Caco-2 (cell line): Measurements from ENCODE around the gene BEND7. TPM values are rescaled to one million over a fixed set of nuclear protein-coding genes. Genes with fewer than 3 reads are reported as not detected.

Experiments used
- BruUV-seq: library from RNA; stranded (reverse); fragments of 400-500 nt; replicated peaks from 2 replicates; lab custom pipeline; 2021; lab: Mats Ljungman, UMichigan
- CTCF ChIA-PET: fragments of 300-600 bp; sonication (Branson Sonifier 250); formaldehyde crosslinking; loops from one replicate; lab custom pipeline; 2022; ENCODE audit warnings: antibody characterized with exemption; lab: Charles Lee
- POLR2A ChIA-PET: fragments of 300-600 bp; sonication (Branson Sonifier 250); formaldehyde crosslinking; loops from one replicate; lab custom pipeline; 2022; ENCODE audit warnings: antibody characterized with exemption; lab: Charles Lee
- DNase-seq, 2 experiments: peaks; one replicate each; pipeline versions ENCODE4 v3.0.0 to v3.0.0-alpha.2; 2020 to 2022
- H3K27me3 ChIP-seq: replicated peaks from 2 replicates; pipeline ENCODE4 v1.6.0; 2011; ENCODE audit warnings: low read length; ENCODE audit not compliant: control insufficient read depth, insufficient read depth
- H3K36me3 ChIP-seq: 2 replicates; pipeline ENCODE4 v1.5.1; 2011; ENCODE audit warnings: low read length; ENCODE audit not compliant: control insufficient read depth, insufficient read depth
- H3K4me1 ChIP-seq: fragments of 250-450 bp; sonication (Bioruptor Pico); 2 replicates; pipeline ENCODE4 v1.5.1; 2020; ENCODE audit warnings: mild to moderate bottlenecking
- H3K4me3 ChIP-seq: 2 replicates; pipeline ENCODE4 v1.5.1; 2011; ENCODE audit warnings: low read depth, mild to moderate bottlenecking, control low read depth, low read length
- H3K9me3 ChIP-seq: fragments of 250-450 bp; sonication (Bioruptor Pico); 2 replicates; pipeline ENCODE4 v1.5.1; 2020; ENCODE audit warnings: mild to moderate bottlenecking, moderate library complexity
- H3K27ac Mint-ChIP-seq: one replicate; pipeline ENCODE4 v1.8.0; 2022; ENCODE audit warnings: mixed read lengths; ENCODE audit not compliant: unreplicated experiment
- H3K27me3 Mint-ChIP-seq: one replicate; pipeline ENCODE4 v1.8.0; 2022; ENCODE audit warnings: mixed read lengths; ENCODE audit not compliant: insufficient read depth, unreplicated experiment
- H3K36me3 Mint-ChIP-seq: one replicate; pipeline ENCODE4 v1.8.0; 2022; ENCODE audit warnings: mild to moderate bottlenecking, mixed read lengths; ENCODE audit not compliant: insufficient read depth, unreplicated experiment
- H3K4me1 Mint-ChIP-seq: one replicate; pipeline ENCODE4 v1.8.0; 2022; ENCODE audit warnings: low read depth, mixed read lengths; ENCODE audit not compliant: unreplicated experiment
- H3K4me3 Mint-ChIP-seq: one replicate; pipeline ENCODE4 v1.8.0; 2022; ENCODE audit warnings: mild to moderate bottlenecking, moderate library complexity, mixed read lengths; ENCODE audit not compliant: unreplicated experiment
- H3K9me3 Mint-ChIP-seq: one replicate; pipeline ENCODE4 v1.8.0; 2022; ENCODE audit warnings: mixed read lengths; ENCODE audit not compliant: unreplicated experiment
- CTCF ChIP-seq, 2 experiments: fragments of 200-600 bp in 1 of 2; IDR thresholded peaks; 1 replicate in 1 of 2; 2 replicates in 1 of 2; pipeline versions ENCODE4 v1.5.1 to v1.8.0; 2011 to 2022; ENCODE audit warnings: antibody characterized with exemption in 1 of 2, control low read depth in 1 of 2, inconsistent platforms in 1 of 2, low read depth in 1 of 2, low read length in 1 of 2, mild to moderate bottlenecking in 1 of 2, moderate library complexity in 1 of 2; ENCODE audit not compliant: insufficient read depth in 1 of 2, severe bottlenecking in 1 of 2, unreplicated experiment in 1 of 2
- intact Hi-C: fragments of 100-400 bp; cut with micrococcal nuclease; formaldehyde crosslinking; loops from one replicate; pipeline ENCODE4 v1.10.0; 2022; ENCODE audit not compliant: unreplicated experiment
- total RNA-seq: library from RNA; stranded (reverse); gene quantifications from 2 replicates; pipeline ENCODE4 v1.2.3, GENCODE V29; 2022

BEND7 gene
- total RNA-seq, 1 experiment from 2014 or later: 27.8 TPM

- BruUV-seq: no TSS peak
- H3K27me3 ChIP-seq: no peaks in the 10 kb centered on the region
- H3K36me3 ChIP-seq: no peaks in the 10 kb centered on the region
- H3K4me1 ChIP-seq: no peaks in the 10 kb centered on the region
- no peaks in the 10 kb centered on the region for H3K9me3 Mint-ChIP-seq
- no peak overlapping the region for H3K27ac Mint-ChIP-seq
- H3K27me3 Mint-ChIP-seq: no peaks in the 10 kb centered on the region
- intact Hi-C loops: no loop called here
- no peaks in the 10 kb centered on the region for H3K4me1 Mint-ChIP-seq
- TF ChIP-seq CTCF (IDR thresholded peaks at IDR 0.05; ENCODE audit: insufficient read depth in 1 of 2, low read depth in 1 of 2, low read length in 1 of 2, severe bottlenecking in 1 of 2, unreplicated experiment in 1 of 2): no peak
- ChIA-PET CTCF (no interaction called here), POLR2A (no interaction called here)
- no peak for DNase-seq
- H3K4me3 Mint-ChIP-seq: no peak overlapping the region
- no peaks in the 10 kb centered on the region for H3K36me3 Mint-ChIP-seq
- no peaks in the 10 kb centered on the region for H3K9me3 ChIP-seq
- H3K4me3 ChIP-seq: no peak overlapping the region
These were observed 45.7 kb downstream of the BEND7 start for GRCh38 chr10:13483073-13483472.

GRCh38 chr10:13481690-13482089 lies 47.1 kb downstream of the BEND7 start:
- H3K27me3 ChIP-seq: no peaks in the 10 kb centered on the region
- BruUV-seq: no TSS peak
- H3K4me3 ChIP-seq: no peak overlapping the region
- no peak for DNase-seq
- Mint-ChIP-seq H3K4me1 (no peaks in the 10 kb centered on the region), H3K9me3 (no peaks in the 10 kb centered on the region), H3K4me3 (no peak overlapping the region), H3K27me3 (no peaks in the 10 kb centered on the region), H3K36me3 (no peaks in the 10 kb centered on the region), H3K27ac (no peak overlapping the region)
- CTCF ChIA-PET: no interaction called here
- no peak for TF ChIP-seq CTCF (IDR thresholded peaks at IDR 0.05; ENCODE audit: insufficient read depth in 1 of 2, low read depth in 1 of 2, low read length in 1 of 2, severe bottlenecking in 1 of 2, unreplicated experiment in 1 of 2)
- H3K9me3 ChIP-seq: no peaks in the 10 kb centered on the region
- intact Hi-C loops: no loop called here
- no peaks in the 10 kb centered on the region for H3K4me1 ChIP-seq
- no peaks in the 10 kb centered on the region for H3K36me3 ChIP-seq
- POLR2A ChIA-PET: no interaction called here

GRCh38 chr10:13475124-13475523 lies 53.7 kb downstream of the BEND7 start:
- BruUV-seq: no TSS peak
- TF ChIP-seq CTCF (IDR thresholded peaks at IDR 0.05; ENCODE audit: insufficient read depth in 1 of 2, low read depth in 1 of 2, low read length in 1 of 2, severe bottlenecking in 1 of 2, unreplicated experiment in 1 of 2): no peak
- Histone ChIP-seq H3K4me1 (no peaks in the 10 kb centered on the region), H3K4me3 (no peak overlapping the region), H3K9me3 (no peaks in the 10 kb centered on the region), H3K36me3 (no peaks in the 10 kb centered on the region), H3K27me3 (no peaks in the 10 kb centered on the region)
- no peaks in the 10 kb centered on the region for H3K4me1 Mint-ChIP-seq
- H3K27me3 Mint-ChIP-seq: no peaks in the 10 kb centered on the region
- DNase-seq: no peak
- no peak overlapping the region for H3K27ac Mint-ChIP-seq
- no peaks in the 10 kb centered on the region for H3K9me3 Mint-ChIP-seq
- H3K36me3 Mint-ChIP-seq: no peaks in the 10 kb centered on the region
- no peak overlapping the region for H3K4me3 Mint-ChIP-seq
- intact Hi-C loops: loop anchor here (5.0 kb wide), 1 partner anchor 57 kb away; no protein-coding TSS in a partner anchor
- CTCF ChIA-PET: no interaction called here
- POLR2A ChIA-PET: no interaction called here
